CD8-positive, alpha-beta memory T cell (primary cell): Measurements from ENCODE around the gene CDC42EP1. TPM values are rescaled to one million over a fixed set of nuclear protein-coding genes. Genes with fewer than 3 reads are reported as not detected.

Experiments
- CTCF ChIA-PET: fragments of 350-600 bp; sonication (Branson Sonifier 250); formaldehyde crosslinking; loops from one replicate; lab custom pipeline; 2021; ENCODE audit warnings: antibody characterized with exemption; lab: Charles Lee
- POLR2A ChIA-PET: fragments of 350-600 bp; sonication (Branson Sonifier 250); formaldehyde crosslinking; loops from one replicate; lab custom pipeline; 2021; ENCODE audit warnings: antibody characterized with exemption; lab: Charles Lee
- DNase-seq, 5 donors: peaks; one replicate each; pipeline versions ENCODE4 v3.0.0 to v3.0.0-alpha.2; 2020 to 2022; ENCODE audit warnings: mixed read lengths in 1 of 5
- H3K27ac ChIP-seq: one replicate; pipeline ENCODE4 v1.7.0; 2013; ENCODE audit warnings: low read depth, mild to moderate bottlenecking, low read length, moderate library complexity
- H3K27me3 ChIP-seq: 2 replicates; pipeline ENCODE4 v1.7.0; 2013; ENCODE audit warnings: low read length, mild to moderate bottlenecking; ENCODE audit not compliant: insufficient read depth, poor library complexity, severe bottlenecking
- H3K36me3 ChIP-seq: 2 replicates; pipeline ENCODE4 v1.7.0; 2013; ENCODE audit warnings: mild to moderate bottlenecking, low read length, moderate library complexity; ENCODE audit not compliant: insufficient read depth
- H3K4me1 ChIP-seq: 2 replicates; pipeline ENCODE4 v1.7.0; 2013; ENCODE audit warnings: mild to moderate bottlenecking, low read length, moderate library complexity; ENCODE audit not compliant: insufficient read depth
- H3K4me3 ChIP-seq: 2 replicates; pipeline ENCODE4 v1.7.0; 2013; ENCODE audit warnings: mild to moderate bottlenecking, low read length
- H3K9me3 ChIP-seq: 2 replicates; pipeline ENCODE4 v1.7.0; 2013; ENCODE audit warnings: mild to moderate bottlenecking, low read length
- H3K27ac Mint-ChIP-seq, 8 donors: one replicate each; pipeline ENCODE4 v1.8.0; 2020 to 2021; ENCODE audit warnings: mixed read lengths in 8 of 8, mild to moderate bottlenecking in 6 of 8, inconsistent platforms in 3 of 8, moderate library complexity in 3 of 8
- H3K27me3 Mint-ChIP-seq, 2 donors: one replicate each; pipeline ENCODE4 v1.8.0; 2020 to 2021; ENCODE audit warnings: mixed read lengths in 2 of 2, mild to moderate bottlenecking in 1 of 2, moderate library complexity in 1 of 2
- H3K36me3 Mint-ChIP-seq, 3 donors: one replicate each; pipeline ENCODE4 v1.8.0; 2020 to 2021; ENCODE audit warnings: mixed read lengths in 3 of 3, inconsistent platforms in 1 of 3, mild to moderate bottlenecking in 1 of 3
- H3K4me1 Mint-ChIP-seq, 3 donors: one replicate each; pipeline ENCODE4 v1.8.0; 2020 to 2021; ENCODE audit warnings: mixed read lengths in 3 of 3, inconsistent platforms in 1 of 3, mild to moderate bottlenecking in 1 of 3
- H3K4me3 Mint-ChIP-seq, 7 donors: one replicate each; pipeline ENCODE4 v1.8.0; 2020 to 2021; ENCODE audit warnings: mixed read lengths in 7 of 7, mild to moderate bottlenecking in 6 of 7, moderate library complexity in 4 of 7, inconsistent platforms in 2 of 7
- H3K9me3 Mint-ChIP-seq, 5 donors: one replicate each; pipeline ENCODE4 v1.8.0; 2020 to 2022; ENCODE audit warnings: mixed read lengths in 5 of 5, mild to moderate bottlenecking in 3 of 5, moderate library complexity in 2 of 5, inconsistent platforms in 1 of 5
- polyA plus RNA-seq: library from polyadenylated mRNA; unstranded; fragments of 300-500 nt; fragmentation: Illumina TruSeq; gene quantifications from one replicate; pipeline ENCODE4 v1.2.3, GENCODE V29; 2021
- total RNA-seq, 2 experiments: library from RNA; stranded (reverse); gene quantifications; one replicate each; pipeline ENCODE4 v1.2.3, GENCODE V29; 2021

CDC42EP1 gene
- total and polyA plus RNA-seq, 3 experiments from 2014 or later: 0.13 to 0.31 TPM; not detected in 1

- Histone ChIP-seq H3K4me1 (peaks cover 48% of the 10 kb centered on the region), H3K27ac (peak overlapping the region; percentile 86), H3K4me3 (no peak overlapping the region), H3K27me3 (no peaks in the 10 kb centered on the region), H3K9me3 (no peaks in the 10 kb centered on the region), H3K36me3 (no peaks in the 10 kb centered on the region)
- H3K9me3 Mint-ChIP-seq: no peaks in the 10 kb centered on the region
- peak overlapping the region in 5 of 8 donors; percentile 35 to 96 (median 58) for H3K27ac Mint-ChIP-seq
- DNase-seq: no peak
- ChIA-PET CTCF (interaction anchor here (1.4 to 9.6 kb wide), 4 partner anchors 20 to 48 kb away, joined by 5 to 70 read pairs (median 40); partner anchors contain the start of gene PDXP), POLR2A (interaction anchor here (1.2 to 2.5 kb wide), 3 partner anchors 10 to 15 kb away, joined by 3 to 9 read pairs (median 5); no protein-coding TSS in a partner anchor)
- no peaks in the 10 kb centered on the region for H3K27me3 Mint-ChIP-seq
- peaks cover 32 to 50% (median 33%) of the 10 kb centered on the region in 3 donors for H3K4me1 Mint-ChIP-seq
- H3K36me3 Mint-ChIP-seq: peaks cover 0 to 29% (median 0%) of the 10 kb centered on the region in 3 donors
- peak overlapping the region in 6 of 7 donors; percentile 45 to 98 (median 92) for H3K4me3 Mint-ChIP-seq
Observed at GRCh38 chr22:37610480-37611129, 50.3 kb downstream of the CDC42EP1 start.

GRCh38 chr22:37611207-37611606, 50.9 kb downstream of the CDC42EP1 start:
- CTCF ChIA-PET: interaction anchor here (0.9 to 1.9 kb wide), 3 partner anchors 13 to 34 kb away, joined by 3 to 5 read pairs (median 5); no protein-coding TSS in a partner anchor
- H3K27ac ChIP-seq: no peak overlapping the region
- Mint-ChIP-seq H3K36me3 (peaks cover 0 to 33% (median 0%) of the 10 kb centered on the region in 3 donors), H3K4me1 (peaks cover 28 to 44% (median 28%) of the 10 kb centered on the region in 3 donors), H3K27ac (peak overlapping the region in 1 of 8 donors; percentile 80), H3K4me3 (peak overlapping the region in 3 of 7 donors; percentile 38 to 98 (median 68)), H3K9me3 (no peaks in the 10 kb centered on the region), H3K27me3 (no peaks in the 10 kb centered on the region)
- POLR2A ChIA-PET: no interaction called here
- H3K4me1 ChIP-seq: peaks cover 42% of the 10 kb centered on the region
- H3K36me3 ChIP-seq: no peaks in the 10 kb centered on the region
- H3K4me3 ChIP-seq: no peak overlapping the region
- no peak for DNase-seq
- no peaks in the 10 kb centered on the region for H3K9me3 ChIP-seq
- H3K27me3 ChIP-seq: no peaks in the 10 kb centered on the region

- Mint-ChIP-seq H3K4me3 (no peak overlapping the region), H3K27me3 (no peaks in the 10 kb centered on the region), H3K27ac (no peak overlapping the region), H3K4me1 (peaks cover 0 to 3% (median 0%) of the 10 kb centered on the region in 3 donors), H3K9me3 (no peaks in the 10 kb centered on the region), H3K36me3 (peaks cover 0 to 61% (median 0%) of the 10 kb centered on the region in 3 donors)
- no peak for DNase-seq
- ChIA-PET CTCF (interaction anchor here (1.4 to 2.6 kb wide), 3 partner anchors 9 to 65 kb away, joined by 4 to 15 read pairs (median 7); partner anchors contain the start of gene GGA1), POLR2A (interaction anchor here (0.6 to 1.7 kb wide), 2 partner anchors 8 to 11 kb away, joined by 3 to 4 read pairs; no protein-coding TSS in a partner anchor)
- Histone ChIP-seq H3K4me1 (peaks cover under 1% of the 10 kb centered on the region), H3K36me3 (peaks cover 19% of the 10 kb centered on the region), H3K4me3 (no peak overlapping the region), H3K27me3 (no peaks in the 10 kb centered on the region), H3K27ac (no peak overlapping the region), H3K9me3 (no peaks in the 10 kb centered on the region)
Observed at GRCh38 chr22:37616201-37617083, 56.2 kb downstream of the CDC42EP1 start.

- H3K4me3 ChIP-seq: no peak overlapping the region
- CTCF ChIA-PET: interaction anchor here (1.3 to 4.9 kb wide), 4 partner anchors 9 to 64 kb away, joined by 4 to 28 read pairs (median 11); partner anchors contain the start of gene GGA1
- DNase-seq: no peak
Observed at GRCh38 chr22:37617431-37617830, 57.2 kb downstream of the CDC42EP1 start.

GRCh38 chr22:37618072-37618656, 57.9 kb downstream of the CDC42EP1 start:
- ChIA-PET POLR2A (no interaction called here), CTCF (interaction anchor here (1.3 to 4.9 kb wide), 4 partner anchors 9 to 63 kb away, joined by 4 to 28 read pairs (median 11); partner anchors contain the start of gene GGA1)
- DNase-seq: no peak
- H3K4me1 Mint-ChIP-seq: peaks cover 0 to 3% (median 1%) of the 10 kb centered on the region in 3 donors
- Histone ChIP-seq H3K4me1 (peaks cover 2% of the 10 kb centered on the region), H3K4me3 (no peak overlapping the region), H3K36me3 (peaks cover 19% of the 10 kb centered on the region), H3K27ac (no peak overlapping the region), H3K9me3 (no peaks in the 10 kb centered on the region), H3K27me3 (no peaks in the 10 kb centered on the region)
- peaks cover 0 to 68% (median 0%) of the 10 kb centered on the region in 3 donors for H3K36me3 Mint-ChIP-seq
- no peaks in the 10 kb centered on the region for H3K9me3 Mint-ChIP-seq
- H3K4me3 Mint-ChIP-seq: no peak overlapping the region
- H3K27me3 Mint-ChIP-seq: no peaks in the 10 kb centered on the region
- no peak overlapping the region for H3K27ac Mint-ChIP-seq

More at GRCh38 chr22:37617431-37617830, 57.2 kb downstream of the CDC42EP1 start:
- H3K9me3 Mint-ChIP-seq: no peaks in the 10 kb centered on the region
- no peak overlapping the region for H3K4me3 Mint-ChIP-seq
- H3K27ac Mint-ChIP-seq: peak overlapping the region in 2 of 8 donors; percentile 33 to 36
- Histone ChIP-seq H3K27ac (no peak overlapping the region), H3K36me3 (peaks cover 19% of the 10 kb centered on the region), H3K27me3 (no peaks in the 10 kb centered on the region), H3K4me1 (no peaks in the 10 kb centered on the region), H3K9me3 (no peaks in the 10 kb centered on the region)
- H3K27me3 Mint-ChIP-seq: no peaks in the 10 kb centered on the region
- H3K4me1 Mint-ChIP-seq: peaks cover 0 to 3% (median 0%) of the 10 kb centered on the region in 3 donors
- POLR2A ChIA-PET: interaction anchor here (1.7 kb wide), 1 partner anchor 9 kb away, joined by 4 read pairs; no protein-coding TSS in a partner anchor
- H3K36me3 Mint-ChIP-seq: peaks cover 0 to 66% (median 0%) of the 10 kb centered on the region in 3 donors

GRCh38 chr22:37618674-37619073, 58.4 kb downstream of the CDC42EP1 start:
- Histone ChIP-seq H3K27ac (no peak overlapping the region), H3K27me3 (no peaks in the 10 kb centered on the region), H3K4me3 (no peak overlapping the region), H3K9me3 (no peaks in the 10 kb centered on the region), H3K4me1 (peaks cover 6% of the 10 kb centered on the region), H3K36me3 (peaks cover 19% of the 10 kb centered on the region)
- H3K9me3 Mint-ChIP-seq: no peaks in the 10 kb centered on the region
- H3K4me3 Mint-ChIP-seq: no peak overlapping the region
- DNase-seq: no peak
- ChIA-PET POLR2A (no interaction called here), CTCF (interaction anchor here (2.0 to 4.9 kb wide), 3 partner anchors 11 to 63 kb away, joined by 7 to 28 read pairs (median 15); partner anchors contain the start of gene GGA1)
- no peaks in the 10 kb centered on the region for H3K27me3 Mint-ChIP-seq
- H3K27ac Mint-ChIP-seq: no peak overlapping the region
- peaks cover 2 to 5% (median 3%) of the 10 kb centered on the region in 3 donors for H3K4me1 Mint-ChIP-seq
- H3K36me3 Mint-ChIP-seq: peaks cover 0 to 66% (median 2%) of the 10 kb centered on the region in 3 donors
